Hematopoietic multipotent progenitor cell (in vitro differentiated cells): ENCODE data around the gene KCNK13. TPM values are rescaled to one million over a fixed set of nuclear protein-coding genes. Genes with fewer than 3 reads are reported as not detected.
"Not testable (repeated sequence)": the region's sequence is repeated elsewhere in the genome, so short reads cannot be mapped to it uniquely, and the experiment has no call there.

Experiments used
- DNase-seq, 3 donors: peaks; one replicate each; pipeline ENCODE4 v3.0.0-alpha.2; 2011 to 2015; ENCODE audit warnings: low read depth in 2 of 3, low spot score in 2 of 3
- total RNA-seq: library from RNA; depleted of rRNA; stranded (reverse); fragments of >200 nt; gene quantifications from one replicate; pipeline ENCODE4 v1.2.3, GENCODE V29; 2012

The KCNK13 gene
- total RNA-seq, 1 donor = not detected

DNA sequence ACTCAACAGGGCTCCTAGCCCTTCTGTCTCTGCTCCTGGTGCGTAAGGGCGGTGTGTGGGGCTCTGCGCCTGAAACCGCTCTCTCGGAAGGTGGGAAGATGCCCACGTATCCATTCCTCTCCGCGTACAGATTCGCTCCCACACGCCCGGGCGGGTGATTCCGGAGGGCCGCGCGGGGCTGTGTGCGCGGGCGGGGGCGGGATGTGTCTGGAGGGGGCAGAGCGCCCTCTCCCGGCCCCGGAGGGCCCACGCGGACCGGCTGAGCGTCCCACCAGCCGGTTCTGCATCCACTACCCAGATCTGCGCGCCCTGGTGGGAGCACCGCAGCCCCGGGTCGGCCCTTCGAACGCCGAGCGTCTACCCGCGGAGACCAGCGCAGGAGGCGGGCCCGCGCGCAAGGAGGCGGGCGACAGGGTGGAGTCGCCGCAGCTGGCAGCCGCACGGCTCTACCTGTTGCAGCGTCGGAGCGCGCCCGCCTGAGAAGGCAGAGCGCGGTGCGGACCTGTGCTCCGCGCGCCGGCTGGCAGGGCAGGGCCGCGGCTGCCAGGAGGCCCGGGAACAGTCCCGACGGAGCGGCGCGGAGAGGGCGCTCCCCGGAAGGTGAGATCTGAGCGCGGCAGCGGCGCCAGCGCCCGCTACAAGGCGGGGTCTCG lies 1.4 kb upstream of the KCNK13 start:
- DNase-seq = peak in 2 of 3 donors; percentile 42 to 46

DNA sequence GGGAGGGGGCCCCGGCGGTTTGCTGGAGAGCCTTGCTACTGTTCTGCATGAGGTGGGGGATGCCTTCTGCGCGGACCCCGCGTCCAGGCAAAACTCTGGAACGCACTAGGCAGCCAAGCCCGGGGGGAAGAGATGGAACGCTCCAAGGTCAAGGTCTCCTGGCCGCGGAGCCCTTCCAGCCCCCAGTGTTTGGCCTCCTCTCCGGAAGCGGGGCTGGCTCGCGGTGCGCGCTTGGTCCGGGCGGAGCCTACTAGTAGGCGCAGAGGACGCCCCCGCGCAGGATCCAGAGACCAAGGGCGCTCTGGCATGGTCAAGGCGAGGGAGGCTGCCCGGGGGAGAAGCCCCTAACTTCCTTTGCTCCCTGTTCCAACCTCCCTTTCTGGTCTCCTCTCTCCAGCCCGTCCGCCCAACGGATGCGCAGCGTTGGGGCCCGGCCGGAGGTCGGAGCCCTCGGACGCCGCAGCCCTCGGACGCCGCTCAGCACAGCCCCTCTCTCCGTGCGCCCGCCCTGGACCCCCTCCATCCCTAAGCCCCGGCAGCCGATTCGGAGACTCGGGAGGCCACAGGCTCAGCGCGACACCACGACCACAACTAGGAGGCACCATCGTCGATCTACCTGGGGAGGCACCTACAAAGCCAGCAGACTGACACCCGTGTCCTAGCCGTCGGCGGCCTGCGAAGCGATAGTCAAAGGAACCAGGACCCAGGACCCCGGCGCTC lies 669 bp upstream of the KCNK13 start:
- DNase-seq = no peak

DNA sequence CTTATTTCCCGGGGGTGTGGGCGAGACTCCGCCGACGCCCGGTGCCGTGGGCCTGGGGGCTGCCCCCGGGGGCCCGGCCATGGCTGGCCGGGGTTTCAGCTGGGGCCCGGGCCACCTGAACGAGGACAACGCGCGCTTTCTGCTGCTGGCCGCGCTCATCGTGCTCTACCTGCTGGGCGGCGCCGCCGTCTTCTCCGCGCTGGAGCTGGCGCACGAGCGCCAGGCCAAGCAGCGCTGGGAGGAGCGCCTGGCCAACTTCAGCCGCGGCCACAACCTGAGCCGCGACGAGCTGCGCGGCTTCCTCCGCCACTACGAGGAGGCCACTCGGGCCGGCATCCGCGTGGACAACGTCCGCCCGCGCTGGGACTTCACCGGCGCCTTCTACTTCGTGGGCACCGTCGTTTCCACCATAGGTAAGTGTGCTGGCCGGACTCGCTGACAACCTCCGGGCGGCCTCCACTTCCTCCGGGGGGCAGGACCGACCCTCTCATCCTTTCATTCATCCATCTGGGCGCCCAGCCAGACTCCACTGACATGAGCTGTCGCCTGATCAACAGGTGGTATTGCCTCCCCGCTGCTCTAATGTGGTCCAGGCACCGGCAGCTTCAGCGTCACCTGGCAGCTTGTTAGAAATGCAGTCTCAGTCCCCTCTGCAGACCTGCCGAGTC lies 467 bp downstream of the KCNK13 start:
- DNase-seq = peak in 1 of 3 donors; percentile 26

DNA sequence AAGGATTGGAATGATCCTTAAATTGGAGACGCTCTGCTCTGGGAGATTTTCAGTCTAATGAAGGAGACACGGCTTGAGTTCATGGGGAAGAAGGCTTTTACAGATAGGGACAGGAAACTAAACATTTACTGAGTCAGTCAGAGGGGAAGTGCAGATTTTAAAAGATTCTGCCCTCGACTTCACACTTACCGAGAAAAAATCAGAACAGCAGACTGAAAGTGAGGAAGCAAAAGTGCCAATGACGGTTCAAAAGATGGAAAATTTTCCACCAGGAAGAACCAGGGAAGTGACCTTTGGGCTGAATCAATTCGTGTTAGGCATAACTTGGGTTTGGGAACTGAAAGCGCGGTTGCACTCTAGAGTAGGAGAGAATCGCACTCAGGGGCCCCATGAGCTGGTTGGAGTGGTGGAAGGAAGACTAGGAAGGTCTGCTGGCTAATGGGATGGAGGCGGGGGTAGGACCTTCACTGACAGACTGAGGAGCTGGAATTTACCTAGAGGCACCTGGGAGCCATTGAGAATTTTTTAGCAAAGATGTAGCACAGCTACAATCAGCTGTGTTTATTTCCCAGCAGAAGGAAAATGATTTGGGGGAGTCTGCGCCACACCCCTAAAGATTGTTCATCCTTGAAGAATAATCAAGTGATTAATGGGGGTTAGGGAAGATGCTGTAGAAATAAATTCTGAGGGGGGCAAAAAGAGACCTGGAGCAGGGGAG lies 1.2 kb downstream of the KCNK13 start:
- DNase-seq = no peak

DNA sequence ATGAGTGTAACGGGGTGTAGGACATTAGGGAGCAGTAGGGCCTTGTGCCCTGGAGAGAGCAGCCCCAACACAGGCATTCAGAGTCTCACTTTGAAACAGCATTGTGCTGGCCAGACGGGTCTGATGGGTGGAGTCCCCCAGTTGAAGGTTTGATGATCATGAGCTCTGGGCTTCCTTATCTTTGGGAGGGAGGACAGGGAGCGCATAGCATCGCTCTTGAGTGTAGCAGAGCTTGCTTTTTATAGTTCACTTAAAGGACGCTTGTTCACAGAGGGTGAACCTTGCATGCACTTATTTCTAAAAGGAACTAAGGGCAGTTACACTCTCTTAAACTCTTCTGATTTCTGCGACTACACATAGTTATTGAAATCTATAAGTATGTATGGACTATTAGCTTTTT lies 10.6 kb downstream of the KCNK13 start:
- DNase-seq = no peak

DNA sequence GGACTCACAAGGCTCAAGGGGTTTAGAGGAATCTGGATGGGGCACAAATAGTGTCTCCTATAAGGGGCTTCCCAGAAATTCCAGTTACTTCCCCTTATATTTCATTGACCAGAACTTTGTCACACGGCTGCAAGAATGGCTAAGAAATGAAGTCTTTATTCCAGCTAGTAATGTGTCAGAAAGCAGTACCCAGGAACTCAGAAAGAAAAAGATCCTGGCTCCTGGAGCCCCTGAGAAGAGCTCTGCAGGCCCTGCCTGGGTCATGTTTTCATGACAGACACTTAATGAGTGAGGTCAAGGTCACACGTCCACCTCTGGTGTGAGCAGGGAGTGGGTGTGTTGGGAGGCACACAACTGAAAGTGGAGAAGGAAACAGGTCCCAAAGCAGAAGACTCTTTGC lies 17.8 kb downstream of the KCNK13 start:
- no peak for DNase-seq

DNA sequence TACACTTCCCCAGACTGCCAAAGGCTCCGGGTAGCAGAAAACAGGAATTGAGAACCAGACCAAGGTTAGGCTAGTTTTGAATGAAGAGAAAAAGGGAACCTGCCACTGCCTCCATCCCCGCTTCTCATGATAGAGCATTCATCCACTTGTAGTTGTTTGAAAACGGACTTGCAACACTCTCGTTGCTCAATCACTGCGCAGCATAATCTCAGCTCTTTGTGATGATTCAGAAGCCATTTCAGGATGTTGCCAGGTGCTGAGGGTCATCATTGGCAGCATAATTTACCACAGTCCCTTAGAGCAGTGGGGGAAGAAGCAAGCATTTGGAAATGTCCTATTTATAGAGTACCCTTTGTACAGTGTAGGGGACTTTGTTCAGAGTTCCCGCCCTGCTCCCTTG lies 25.6 kb downstream of the KCNK13 start:
- peak in 2 of 3 donors; percentile 8 to 25 for DNase-seq

DNA sequence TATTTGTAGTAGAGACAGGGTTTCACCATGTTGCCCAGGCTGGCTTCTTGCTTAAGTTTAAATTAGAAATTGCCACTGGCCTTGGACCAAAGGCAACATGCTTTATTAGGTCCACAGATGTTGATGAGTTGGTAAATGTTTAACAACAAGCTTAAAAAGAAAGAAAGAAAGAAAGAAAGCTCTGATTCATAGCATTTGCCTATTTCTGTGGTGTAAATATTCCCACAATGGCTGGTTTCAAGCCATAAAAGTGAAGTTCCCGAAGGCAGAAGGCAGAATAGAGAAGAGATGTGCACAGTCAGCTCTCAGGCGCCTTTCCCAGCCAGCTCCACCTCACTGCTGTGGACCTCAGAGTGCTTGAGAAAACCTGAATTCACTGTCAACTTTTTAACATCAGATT lies 26.4 kb downstream of the KCNK13 start:
- DNase-seq = no peak

DNA sequence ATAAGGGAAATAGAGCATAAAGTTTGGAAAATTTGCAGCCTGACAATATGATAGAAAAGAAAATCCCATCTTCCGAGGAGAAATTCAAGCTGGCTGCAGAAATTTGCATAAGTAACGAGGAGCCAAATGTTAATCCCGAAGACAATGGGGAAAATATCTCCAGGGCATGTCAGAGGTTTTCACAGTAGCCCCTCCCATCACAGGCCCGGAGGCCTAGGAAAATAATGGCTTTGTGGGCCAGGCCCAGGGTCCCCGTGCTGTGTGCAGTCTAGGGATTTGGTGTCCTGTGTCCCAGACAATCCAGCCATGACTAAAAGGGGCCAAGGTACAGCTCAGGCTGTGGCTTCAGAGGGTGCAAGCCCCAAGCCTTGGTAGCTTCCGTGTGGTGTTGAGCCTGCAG lies 27.7 kb downstream of the KCNK13 start:
- not testable (repeated sequence) for DNase-seq

DNA sequence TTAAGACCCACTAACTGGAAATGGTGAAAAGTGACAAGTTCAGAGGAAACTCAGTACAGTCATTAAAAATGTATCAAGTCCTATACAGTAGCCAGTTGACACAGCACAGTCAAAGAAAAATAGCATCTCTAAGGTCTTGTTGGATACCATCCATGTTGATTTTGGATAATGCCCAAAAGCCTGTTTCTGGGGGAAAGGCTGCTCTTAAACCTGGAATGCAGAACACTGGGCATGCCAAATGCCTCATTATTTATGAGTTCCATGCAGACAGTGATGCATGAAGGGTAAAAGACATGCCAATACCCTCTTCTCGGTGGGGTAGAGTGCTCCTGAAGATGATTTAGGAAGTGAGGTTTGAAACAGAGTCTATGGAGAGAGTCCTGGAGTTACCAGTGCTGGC lies 29.6 kb downstream of the KCNK13 start:
- no peak for DNase-seq

DNA sequence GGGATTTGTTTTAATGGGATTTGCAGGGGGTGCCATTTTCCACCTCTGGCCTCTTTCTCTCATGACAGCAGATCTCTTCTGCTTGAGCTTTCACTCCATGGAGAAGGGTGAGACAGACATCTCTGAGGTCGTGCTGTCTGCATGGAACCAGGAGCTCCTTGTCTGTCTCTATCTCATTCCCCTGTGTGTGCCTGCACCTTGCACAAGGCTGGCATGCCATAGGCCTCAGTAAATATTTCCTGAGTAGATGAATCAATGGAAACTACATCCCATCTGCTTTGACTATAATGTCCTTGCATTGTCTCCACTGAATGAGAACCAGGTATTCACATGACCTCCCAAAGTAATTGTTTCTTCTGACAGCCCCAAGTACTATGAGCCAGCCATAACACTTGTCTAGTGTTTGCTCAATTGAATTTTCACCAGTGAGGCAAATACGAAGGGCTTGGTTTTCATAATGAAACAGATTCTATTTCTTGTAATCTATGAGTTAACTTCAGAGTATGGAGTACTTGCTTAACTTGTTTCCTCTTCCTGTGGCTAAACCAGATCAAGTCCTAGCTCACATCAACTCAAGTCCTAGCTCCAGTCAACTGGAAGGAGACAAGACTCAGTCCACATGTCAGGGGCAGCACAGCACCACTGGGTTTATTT lies 32.3 kb downstream of the KCNK13 start:
- no peak for DNase-seq

DNA sequence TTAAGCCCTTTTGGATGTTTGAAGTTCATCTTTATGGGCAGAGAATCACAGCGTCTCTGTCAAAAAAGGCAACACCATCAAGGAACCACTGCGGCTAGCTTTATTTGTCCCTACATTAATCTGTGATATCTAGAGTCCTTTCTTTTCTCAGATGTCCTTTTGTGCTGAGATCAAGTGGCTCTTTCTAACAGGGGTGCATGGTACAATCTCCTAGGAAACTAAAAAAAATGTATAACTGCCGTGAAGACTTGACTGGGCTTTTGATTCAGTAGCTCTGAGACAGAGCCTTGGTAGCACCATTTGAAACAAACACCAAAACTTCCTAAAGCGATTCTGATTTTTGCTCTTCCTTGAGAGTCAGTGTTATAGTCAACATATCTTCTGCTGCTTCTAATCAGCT lies 33.3 kb downstream of the KCNK13 start:
- no peak for DNase-seq

DNA sequence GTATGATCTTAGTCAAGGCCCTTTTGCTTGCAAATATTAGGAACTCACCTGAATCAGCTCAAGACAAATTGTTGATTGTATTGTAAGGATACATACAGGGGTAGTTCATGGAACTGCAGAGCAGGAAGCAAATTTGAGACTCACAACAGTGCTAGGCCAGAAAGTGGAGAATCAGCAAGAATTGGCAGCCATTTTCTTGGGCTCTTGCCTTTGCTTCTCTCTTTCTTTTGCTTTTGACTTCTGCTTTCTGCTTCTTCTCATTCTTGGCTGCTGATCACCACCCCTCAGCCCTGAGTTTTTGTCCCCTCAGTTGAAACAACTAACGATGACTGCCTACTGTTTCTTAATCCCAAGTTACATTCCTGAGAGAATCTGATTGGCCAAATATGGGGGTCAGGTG lies 34.8 kb downstream of the KCNK13 start:
- no peak for DNase-seq

DNA sequence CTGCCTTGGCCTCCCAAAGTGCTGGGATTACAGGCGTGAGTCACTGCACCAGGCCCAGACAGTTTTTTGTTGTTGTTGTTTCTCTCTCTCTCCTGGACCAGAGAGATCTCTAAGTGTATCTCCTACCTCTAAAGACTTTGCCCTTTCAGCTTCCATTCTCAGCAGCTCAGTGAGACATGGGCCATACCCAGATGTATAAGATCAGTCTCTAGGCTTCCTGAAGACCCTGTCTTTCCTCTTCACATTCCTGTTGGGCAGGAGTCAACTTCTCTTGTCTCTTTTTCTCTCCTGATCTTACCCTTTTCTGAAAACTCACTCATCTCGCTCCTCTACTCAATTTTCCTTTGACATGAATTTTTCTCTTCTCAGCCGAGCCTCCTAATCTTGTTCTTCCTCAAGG lies 42.0 kb downstream of the KCNK13 start:
- no peak for DNase-seq

DNA sequence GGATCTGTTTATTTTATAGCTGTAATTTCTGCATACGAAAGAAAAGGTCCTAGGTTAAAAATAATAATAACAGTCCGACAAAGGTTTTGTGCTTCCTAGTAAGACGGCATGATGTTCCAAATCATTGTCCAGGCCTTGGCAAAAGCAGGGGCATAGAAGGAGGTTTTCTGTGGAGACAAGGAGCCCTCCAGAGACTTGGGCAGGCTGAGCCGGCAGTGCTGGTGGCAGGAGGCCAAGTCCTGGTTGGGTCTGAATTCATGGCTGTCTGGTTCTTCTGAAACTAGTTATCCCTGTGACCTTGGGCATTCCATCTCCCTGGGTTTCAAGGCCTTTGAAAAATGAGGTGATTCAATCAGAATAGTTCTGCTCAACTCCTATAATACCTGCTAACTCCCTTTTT lies 44.0 kb downstream of the KCNK13 start:
- DNase-seq = no peak

DNA sequence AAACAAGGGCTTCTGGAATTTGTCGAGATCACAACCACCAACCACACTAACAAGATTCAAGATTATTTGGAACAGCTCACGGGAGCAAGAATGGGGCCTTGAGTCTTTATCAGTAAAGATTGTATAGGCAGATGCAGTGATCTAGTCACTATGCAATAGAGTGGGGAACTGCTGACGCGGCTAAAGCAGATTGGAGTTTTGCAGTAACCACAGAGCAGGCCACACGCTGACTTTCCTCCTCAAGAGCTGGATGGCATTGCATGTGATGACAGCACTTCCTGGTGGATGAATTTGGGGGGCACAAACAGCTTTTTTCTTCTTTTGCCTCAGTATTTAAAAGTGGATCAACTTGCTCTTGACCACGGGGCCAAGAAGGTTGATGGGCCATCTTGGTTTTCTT lies 46.0 kb downstream of the KCNK13 start:
- no peak for DNase-seq

DNA sequence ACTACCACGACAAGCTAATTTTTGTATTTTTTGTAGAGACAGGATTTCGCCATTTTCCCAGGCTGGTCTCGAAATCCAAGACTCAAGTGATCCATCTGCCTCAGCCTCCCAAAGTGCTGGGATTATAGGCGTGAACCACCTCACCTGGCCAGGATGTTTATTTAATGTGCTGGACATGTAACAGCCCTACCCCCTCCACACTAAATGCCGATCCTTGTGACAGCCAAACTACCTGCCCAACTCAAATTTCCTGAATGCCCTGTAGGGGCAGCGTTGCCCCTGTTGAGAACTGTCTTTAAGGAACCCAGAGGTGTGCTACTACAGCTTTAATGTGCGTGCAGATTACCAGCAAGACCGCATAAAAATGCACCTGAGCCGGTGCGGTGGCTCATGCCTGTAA lies 48.1 kb downstream of the KCNK13 start:
- DNase-seq = peak in 1 of 3 donors; percentile 8

DNA sequence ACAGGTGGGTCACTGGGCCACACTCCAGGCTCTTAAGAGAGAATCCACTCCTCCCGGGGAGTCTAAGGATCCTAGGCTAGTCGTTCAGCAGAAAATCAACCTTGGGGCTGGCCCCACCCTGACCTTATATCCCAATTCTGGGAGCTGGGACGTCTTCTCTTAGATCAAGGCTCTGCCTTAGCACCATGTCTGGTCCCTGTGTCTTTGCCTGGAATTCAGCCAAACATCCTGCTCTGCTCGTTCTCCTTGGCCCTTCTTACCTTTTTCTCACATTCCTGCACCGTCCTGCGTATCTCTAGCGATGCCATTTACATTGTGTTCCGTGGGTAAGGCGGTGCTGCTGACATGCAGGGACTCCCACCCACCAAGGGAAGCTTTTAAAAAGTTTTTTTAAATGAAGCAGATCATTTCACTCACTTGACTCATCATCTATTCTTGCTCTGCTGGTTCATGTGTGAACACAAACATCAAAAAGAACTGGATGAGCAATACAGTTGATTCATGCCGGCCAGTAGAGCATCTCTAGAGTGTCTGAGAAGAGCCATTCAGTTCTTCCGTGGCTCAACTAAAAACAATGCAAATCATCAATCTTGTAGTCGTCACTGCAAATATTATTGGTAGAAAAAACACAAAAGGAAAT lies 50.2 kb downstream of the KCNK13 start:
- DNase-seq = no peak

DNA sequence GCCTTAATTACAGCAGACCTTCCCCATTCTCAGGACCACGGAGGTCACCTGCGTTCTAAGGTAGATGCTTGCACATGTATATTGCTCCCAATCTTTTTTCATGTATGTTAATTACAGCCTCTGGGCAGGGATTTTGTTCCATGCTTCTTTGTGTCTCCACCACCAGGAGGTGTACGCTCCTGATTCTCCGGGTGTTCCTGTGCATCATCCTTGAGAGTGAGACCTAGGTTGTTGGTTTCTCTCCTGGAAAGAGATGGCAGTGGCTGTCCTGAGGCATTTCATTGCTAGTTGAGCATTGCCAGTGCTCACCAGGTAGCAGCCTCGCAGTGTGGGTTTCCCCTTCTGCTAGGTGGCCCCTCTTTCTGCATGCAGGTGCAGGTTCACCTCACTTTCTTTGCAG lies 52.8 kb downstream of the KCNK13 start:
- no peak for DNase-seq

DNA sequence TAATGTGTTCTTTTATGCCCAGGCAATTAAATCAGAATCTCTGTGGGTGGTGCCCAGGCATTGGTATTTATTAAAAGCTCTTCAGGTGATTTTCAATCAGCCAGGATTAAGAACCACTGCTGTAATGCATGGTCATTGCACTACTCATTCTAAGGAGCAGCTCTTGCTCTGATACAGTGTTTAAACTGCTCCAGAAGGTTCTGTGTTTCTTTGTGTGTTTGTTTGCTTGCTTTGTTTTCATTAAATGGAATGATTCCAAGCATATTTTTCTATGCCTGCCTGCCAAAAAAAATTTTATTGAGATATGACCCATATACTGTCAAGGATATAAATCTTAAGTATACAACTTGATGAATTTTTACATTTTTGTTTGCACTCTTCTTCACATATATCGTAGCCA lies 54.0 kb downstream of the KCNK13 start:
- DNase-seq = no peak
